ENCODE results near the gene RAB33B.

GRCh38 chr4:139501117-139501516 is 47.2 kb downstream of the RAB33B start:
- TF ChIP-seq EZH2phosphoT487 (IDR thresholded peaks at IDR 0.05; ENCODE audit: low read depth) (no peak), CTCF (IDR thresholded peaks at IDR 0.05; ENCODE audit: low read depth, low read length) (no peak)

Data from OCI-LY3 (cell line).